OCI-LY3 (cell line): ENCODE measurements around the gene FAM25A.

ENCODE experiments used
- EZH2phosphoT487 ChIP-seq: fragments of 200-600 bp; shearing (Covaris generic); IDR thresholded peaks from 2 replicates; pipeline ENCODE4 v1.6.1; 2018; ENCODE audit warnings: antibody characterized with exemption, mixed run types, low read depth
- TF ChIP-seq, protein P1 (sequence below): fragments of 200-600, 300-600 bp; sonication (generic); IDR thresholded peaks from 2 replicates; pipeline ENCODE4 v1.5.1; 2014; ENCODE audit warnings: antibody characterized with exemption, low read length, low read depth

DNA sequence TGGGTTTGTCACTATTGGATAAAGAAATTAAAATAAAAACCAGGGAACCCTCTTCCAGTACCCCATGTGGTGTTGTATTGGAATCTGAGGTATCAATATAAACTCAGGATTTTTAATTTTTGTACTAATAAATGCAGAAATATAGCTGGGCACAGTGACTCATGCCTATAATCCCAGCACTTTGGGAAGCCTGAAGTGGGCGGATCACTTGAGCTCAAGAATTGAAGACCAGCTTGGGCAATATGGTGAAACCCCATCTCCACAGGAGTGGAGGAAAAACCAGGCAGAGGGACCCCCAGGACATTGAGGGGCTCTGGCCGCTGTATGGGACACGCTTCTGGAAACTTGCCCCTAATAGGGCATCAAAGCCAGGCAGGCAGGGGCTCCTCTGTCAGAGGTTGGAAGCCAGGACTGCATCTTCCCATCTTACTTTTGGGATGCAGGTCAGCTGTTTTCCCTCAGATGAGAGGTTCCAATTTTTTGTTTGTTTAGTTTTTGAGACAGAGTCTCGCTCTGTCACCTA, 40.7 kb upstream of the FAM25A start:
- TF ChIP-seq, protein P1, sequence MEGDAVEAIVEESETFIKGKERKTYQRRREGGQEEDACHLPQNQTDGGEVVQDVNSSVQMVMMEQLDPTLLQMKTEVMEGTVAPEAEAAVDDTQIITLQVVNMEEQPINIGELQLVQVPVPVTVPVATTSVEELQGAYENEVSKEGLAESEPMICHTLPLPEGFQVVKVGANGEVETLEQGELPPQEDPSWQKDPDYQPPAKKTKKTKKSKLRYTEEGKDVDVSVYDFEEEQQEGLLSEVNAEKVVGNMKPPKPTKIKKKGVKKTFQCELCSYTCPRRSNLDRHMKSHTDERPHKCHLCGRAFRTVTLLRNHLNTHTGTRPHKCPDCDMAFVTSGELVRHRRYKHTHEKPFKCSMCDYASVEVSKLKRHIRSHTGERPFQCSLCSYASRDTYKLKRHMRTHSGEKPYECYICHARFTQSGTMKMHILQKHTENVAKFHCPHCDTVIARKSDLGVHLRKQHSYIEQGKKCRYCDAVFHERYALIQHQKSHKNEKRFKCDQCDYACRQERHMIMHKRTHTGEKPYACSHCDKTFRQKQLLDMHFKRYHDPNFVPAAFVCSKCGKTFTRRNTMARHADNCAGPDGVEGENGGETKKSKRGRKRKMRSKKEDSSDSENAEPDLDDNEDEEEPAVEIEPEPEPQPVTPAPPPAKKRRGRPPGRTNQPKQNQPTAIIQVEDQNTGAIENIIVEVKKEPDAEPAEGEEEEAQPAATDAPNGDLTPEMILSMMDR: no peak
- no peak for TF ChIP-seq EZH2phosphoT487
